A673 (cell line): ENCODE results near the gene SORL1. TPM values are rescaled to one million over a fixed set of nuclear protein-coding genes. Genes with fewer than 3 reads are reported as not detected.

Source experiments
- BruUV-seq: library from RNA; stranded (reverse); fragments of 400-500 nt; replicated peaks from 2 replicates; lab custom pipeline; 2021; lab: Mats Ljungman, UMichigan
- CTCF ChIA-PET: fragments of 300-600 bp; sonication (Branson Sonifier 250); formaldehyde crosslinking; loops from one replicate; lab custom pipeline; 2022; ENCODE audit warnings: antibody characterized with exemption; lab: Charles Lee
- POLR2A ChIA-PET: fragments of 300-600 bp; sonication (Branson Sonifier 250); formaldehyde crosslinking; loops from one replicate; lab custom pipeline; 2022; ENCODE audit warnings: antibody characterized with exemption; ENCODE audit not compliant: low non-redundant PET; lab: Charles Lee
- DNase-seq: peaks from one replicate; pipeline ENCODE4 v3.0.0-alpha.2; 2015; ENCODE audit warnings: low spot score
- H3K27ac ChIP-seq: fragments of 200-600 bp; sonication (generic); 2 replicates; pipeline ENCODE4 v1.5.1; 2016; ENCODE audit warnings: mixed run types, low read depth, mild to moderate bottlenecking, mixed read lengths, antibody characterized with exemption, low read length; ENCODE audit not compliant: poor library complexity, severe bottlenecking
- H3K27me3 ChIP-seq: fragments of 200-600 bp; sonication (generic); replicated peaks from 2 replicates; pipeline ENCODE4 v1.6.1; 2017; ENCODE audit warnings: mixed run types, low read depth, mild to moderate bottlenecking, mixed read lengths, antibody characterized with exemption, low read length; ENCODE audit not compliant: insufficient read depth, poor library complexity
- H3K36me3 ChIP-seq: fragments of 200-600 bp; sonication (generic); 2 replicates; pipeline ENCODE4 v1.6.1; 2016; ENCODE audit warnings: mixed run types, mild to moderate bottlenecking, mixed read lengths, antibody characterized with exemption, low read length; ENCODE audit not compliant: insufficient read depth, poor library complexity, severe bottlenecking
- H3K4me1 ChIP-seq: fragments of 200-600 bp; sonication (generic); 2 replicates; pipeline ENCODE4 v1.6.1; 2017; ENCODE audit warnings: mixed run types, mild to moderate bottlenecking, mixed read lengths, antibody characterized with exemption, low read length; ENCODE audit not compliant: insufficient read depth, poor library complexity, severe bottlenecking
- H3K4me3 ChIP-seq: fragments of 200-600 bp; sonication (generic); 2 replicates; pipeline ENCODE4 v1.5.1; 2016; ENCODE audit warnings: low read depth, mixed run types, mild to moderate bottlenecking, mixed read lengths, low read length; ENCODE audit not compliant: poor library complexity, severe bottlenecking
- H3K9me3 ChIP-seq: fragments of 200-600 bp; sonication (generic); 2 replicates; pipeline ENCODE4 v1.6.1; 2016; ENCODE audit warnings: mixed run types, low read depth, mild to moderate bottlenecking, mixed read lengths, antibody characterized with exemption, low read length; ENCODE audit not compliant: poor library complexity, severe bottlenecking
- EZH2 ChIP-seq: fragments of 200-600 bp; sonication (generic); IDR thresholded peaks from 2 replicates; pipeline ENCODE4 v1.6.1; 2017; ENCODE audit warnings: borderline replicate concordance, low read depth, mild to moderate bottlenecking, mixed read lengths, antibody characterized with exemption, low read length; ENCODE audit not compliant: poor library complexity, severe bottlenecking
- intact Hi-C: fragments of 100-400 bp; cut with micrococcal nuclease; formaldehyde crosslinking; loops from one replicate; pipeline ENCODE4 v1.10.0; 2022; ENCODE audit not compliant: unreplicated experiment
- total RNA-seq: library from RNA; stranded (reverse); gene quantifications from 2 replicates; pipeline ENCODE4 v1.2.3, GENCODE V29; 2021
- TF ChIP-seq, protein P1 (sequence below): fragments of 300-800, 200-600 bp; sonication (generic); conservative IDR thresholded peaks from 2 replicates; pipeline ENCODE4 v1.5.1; 2017; ENCODE audit warnings: low read depth, mild to moderate bottlenecking, antibody characterized with exemption, low read length, moderate library complexity, mixed read lengths

The SORL1 gene
- total RNA-seq, 1 experiment from 2014 or later, result 0.95 TPM

DNA sequence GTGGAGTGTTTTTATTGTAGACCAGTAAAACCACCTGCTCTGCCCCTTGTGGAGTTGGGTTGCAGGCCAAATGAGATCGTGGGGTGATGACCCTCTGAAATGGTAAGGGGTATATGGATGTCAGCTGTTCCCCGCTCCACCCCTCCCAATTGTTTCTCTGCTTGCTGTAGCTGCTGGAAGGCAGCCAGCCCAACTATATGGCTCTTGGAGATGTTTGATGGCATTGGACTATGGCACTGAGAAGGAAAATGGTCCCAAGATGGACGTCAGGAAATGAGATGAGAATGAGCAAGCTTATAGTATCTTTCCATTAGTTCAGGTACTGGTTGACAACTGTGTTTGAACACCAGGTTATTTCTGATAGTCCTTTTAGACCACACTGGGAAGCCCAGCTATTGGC is 95.5 kb downstream of the SORL1 start:
- Histone ChIP-seq H3K4me3 (no peak overlapping the region), H3K9me3 (no peaks in the 10 kb centered on the region), H3K27me3 (peaks cover 20% of the 10 kb centered on the region), H3K27ac (no peak overlapping the region), H3K4me1 (no peaks in the 10 kb centered on the region), H3K36me3 (no peaks in the 10 kb centered on the region)
- intact Hi-C loops, result no loop called here
- no TSS peak for BruUV-seq
- POLR2A ChIA-PET, result no interaction called here
- CTCF ChIA-PET, result interaction anchor here (0.7 kb wide), 1 partner anchor 227 kb away, joined by 4 read pairs; no protein-coding TSS in a partner anchor
- TF ChIP-seq, protein P1, sequence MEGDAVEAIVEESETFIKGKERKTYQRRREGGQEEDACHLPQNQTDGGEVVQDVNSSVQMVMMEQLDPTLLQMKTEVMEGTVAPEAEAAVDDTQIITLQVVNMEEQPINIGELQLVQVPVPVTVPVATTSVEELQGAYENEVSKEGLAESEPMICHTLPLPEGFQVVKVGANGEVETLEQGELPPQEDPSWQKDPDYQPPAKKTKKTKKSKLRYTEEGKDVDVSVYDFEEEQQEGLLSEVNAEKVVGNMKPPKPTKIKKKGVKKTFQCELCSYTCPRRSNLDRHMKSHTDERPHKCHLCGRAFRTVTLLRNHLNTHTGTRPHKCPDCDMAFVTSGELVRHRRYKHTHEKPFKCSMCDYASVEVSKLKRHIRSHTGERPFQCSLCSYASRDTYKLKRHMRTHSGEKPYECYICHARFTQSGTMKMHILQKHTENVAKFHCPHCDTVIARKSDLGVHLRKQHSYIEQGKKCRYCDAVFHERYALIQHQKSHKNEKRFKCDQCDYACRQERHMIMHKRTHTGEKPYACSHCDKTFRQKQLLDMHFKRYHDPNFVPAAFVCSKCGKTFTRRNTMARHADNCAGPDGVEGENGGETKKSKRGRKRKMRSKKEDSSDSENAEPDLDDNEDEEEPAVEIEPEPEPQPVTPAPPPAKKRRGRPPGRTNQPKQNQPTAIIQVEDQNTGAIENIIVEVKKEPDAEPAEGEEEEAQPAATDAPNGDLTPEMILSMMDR, result no peak
- TF ChIP-seq EZH2, result no peak
- no peak for DNase-seq

DNA sequence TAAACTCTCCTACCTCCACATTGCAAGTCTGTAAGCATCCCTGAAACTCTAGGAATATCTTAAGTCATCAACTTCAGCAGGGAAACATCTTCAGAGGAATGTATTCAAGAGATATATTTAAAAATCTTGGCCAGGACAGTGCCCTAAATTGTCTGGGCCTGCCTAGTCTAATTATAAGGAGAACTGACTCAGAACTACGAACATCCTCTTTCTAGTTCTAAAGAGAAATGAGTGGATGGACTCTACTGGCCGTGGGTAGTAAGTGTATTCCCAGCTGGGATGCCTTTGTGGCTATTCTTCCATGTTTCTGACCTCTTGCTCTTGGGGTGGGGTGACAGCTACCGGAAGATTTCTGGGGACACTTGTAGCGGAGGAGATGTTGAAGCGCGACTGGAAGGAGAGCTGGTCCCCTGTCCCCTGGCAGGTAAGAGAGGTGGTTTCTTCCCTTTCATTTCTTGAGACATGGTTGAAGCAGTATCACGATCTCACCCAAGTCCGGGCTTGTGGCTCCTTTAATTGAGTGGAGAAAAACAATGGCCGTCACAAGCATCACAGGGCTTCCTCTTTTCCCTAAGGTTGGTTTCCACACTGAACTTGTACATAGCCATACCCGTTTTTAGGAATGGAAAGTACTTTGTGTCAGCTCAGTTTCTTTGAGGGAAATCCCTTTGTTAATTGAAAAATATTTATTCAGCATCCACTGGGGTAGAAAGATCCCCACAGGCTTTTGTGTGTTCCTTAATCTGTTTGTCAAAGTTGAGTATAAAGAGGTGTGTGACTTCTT is 98.3 kb downstream of the SORL1 start:
- H3K4me1 ChIP-seq, result no peaks in the 10 kb centered on the region
- intact Hi-C loops, result no loop called here
- H3K36me3 ChIP-seq, result no peaks in the 10 kb centered on the region
- H3K27ac ChIP-seq, result no peak overlapping the region
- H3K9me3 ChIP-seq, result no peaks in the 10 kb centered on the region
- peaks cover 24% of the 10 kb centered on the region for H3K27me3 ChIP-seq
- ChIA-PET POLR2A (no interaction called here), CTCF (no interaction called here)
- TF ChIP-seq, protein P1, result no peak
- TF ChIP-seq EZH2, result no peak
- no TSS peak for BruUV-seq
- no peak overlapping the region for H3K4me3 ChIP-seq
- no peak for DNase-seq

DNA sequence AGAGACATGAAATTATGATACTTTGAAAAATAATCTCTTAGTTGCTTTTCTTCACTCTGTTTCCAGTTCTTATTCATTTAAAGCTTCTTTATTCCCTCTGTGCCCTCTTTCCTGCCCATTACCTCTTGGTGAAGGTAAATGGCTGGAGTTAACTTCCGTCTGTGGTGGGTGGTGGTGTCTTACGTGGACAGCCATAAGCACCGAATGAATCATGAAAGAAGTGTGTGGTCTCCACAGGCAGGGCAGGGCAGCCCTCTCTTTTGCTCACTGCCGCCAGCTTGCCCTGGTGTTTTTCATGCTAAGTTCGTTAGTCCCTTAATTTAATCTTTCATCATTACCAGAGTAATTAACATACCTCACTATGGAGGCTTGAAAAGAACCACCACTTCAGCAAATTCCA is 99.3 kb downstream of the SORL1 start:
- H3K27ac ChIP-seq, result no peak overlapping the region
- H3K4me1 ChIP-seq, result no peaks in the 10 kb centered on the region
- no peak for DNase-seq
- H3K36me3 ChIP-seq, result no peaks in the 10 kb centered on the region
- BruUV-seq, result no TSS peak
- ChIA-PET CTCF (no interaction called here), POLR2A (no interaction called here)
- intact Hi-C loops, result no loop called here
- TF ChIP-seq, protein P1, result no peak
- TF ChIP-seq EZH2, result no peak
- H3K9me3 ChIP-seq, result no peaks in the 10 kb centered on the region
- H3K4me3 ChIP-seq, result no peak overlapping the region
- H3K27me3 ChIP-seq, result peaks cover 26% of the 10 kb centered on the region
